ENCODE results near the gene GNAI1. TPM values are rescaled to one million over a fixed set of nuclear protein-coding genes. Genes with fewer than 3 reads are reported as not detected.

The GNAI1 gene
- total and polyA plus RNA-seq, 2 of the 13 experiments (the other 11 are each of a cell fraction or from before 2014, with no cell fraction given), result 3.5 to 5.7 TPM

DNA sequence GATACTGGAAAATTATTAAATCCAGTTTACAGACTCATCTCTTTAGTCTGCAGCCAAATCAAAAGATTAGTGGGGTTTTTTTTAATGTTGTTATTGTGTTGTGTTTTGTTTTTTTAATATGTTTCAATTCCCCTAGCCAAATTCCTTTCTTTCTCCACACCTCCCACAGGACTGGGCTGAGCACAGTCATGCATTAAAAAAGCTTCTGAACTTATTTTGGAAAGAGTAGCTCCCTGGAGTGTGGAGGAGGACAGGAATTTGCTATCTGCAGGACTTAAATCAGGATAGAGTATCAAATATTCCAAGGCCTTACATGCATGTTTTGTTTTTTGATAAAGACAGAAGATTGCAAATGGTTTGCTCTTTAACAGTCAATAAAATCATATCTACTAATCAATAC, 90.7 kb downstream of the GNAI1 start:
- Histone ChIP-seq H3K9me3 (ENCODE audit: low read length) (no peaks in the 10 kb centered on the region), H3K79me2 (ENCODE audit: insufficient read depth, low read length) (no peaks in the 10 kb centered on the region), H3K4me3 (replicated peaks in 1 of 3; ENCODE audit: insufficient read depth in 1 of 3, low read depth in 2 of 3, low read length in 3 of 3) (no peak overlapping the region), H3K4me1 (ENCODE audit: insufficient read depth, low read length) (peaks cover 6% of the 10 kb centered on the region; the same call in 1 of the 2 replicates), H3K4me2 (ENCODE audit: low read depth, low read length) (no peak overlapping the region), H2AFZ (ENCODE audit: low read length) (no peak overlapping the region), H3K27me3 (ENCODE audit: control insufficient read depth in 1 of 2, insufficient read depth in 2 of 2, low read length in 2 of 2) (no peaks in the 10 kb centered on the region), H3K36me3 (replicated peaks in 1 of 2; ENCODE audit: control insufficient read depth in 1 of 2, insufficient read depth in 2 of 2, low read length in 2 of 2) (no peaks in the 10 kb centered on the region), H3K27ac (ENCODE audit: extremely low read length, insufficient read depth, low read length) (no peak overlapping the region), H4K20me1 (ENCODE audit: insufficient read depth, low read length) (no peaks in the 10 kb centered on the region), H3K9ac (ENCODE audit: insufficient read depth, low read depth, low read length) (no peak overlapping the region)
- ATAC-seq (no peak), FAIRE-seq (no peak), DNase-seq (ENCODE audit: low spot score) (no peak)
- in situ Hi-C loops (cut with HindIII; ENCODE audit: extremely low pct_ligation_motif_present, low pct_unique_long_range_greater_than_20kb) (no loop called here), intact Hi-C loops (cut with micrococcal nuclease; ENCODE audit: unreplicated experiment) (no loop called here)
- CTCF ChIA-PET (ENCODE audit: low intra/inter-chr PET ratio, low total read pairs), result no interaction called here
- TF ChIP-seq ZNF850 (CRISPR knock-in tag; conservative IDR thresholded peaks at IDR 0.05) (no peak), TAF15 (IDR thresholded peaks at IDR 0.05; ENCODE audit: low read depth, low read length, poor library complexity, severe bottlenecking) (no peak), ZFP41 (CRISPR knock-in tag; IDR thresholded peaks at IDR 0.05; ENCODE audit: borderline replicate concordance) (no peak), KMT2B (CRISPR knock-in tag; IDR thresholded peaks at IDR 0.05) (no peak), ZNF737 (CRISPR knock-in tag; IDR thresholded peaks at IDR 0.05; ENCODE audit: borderline replicate concordance) (no peak)
- no TSS peak for BruUV-seq (replicated peaks)
- POLR2A ChIA-PET, result no interaction called here

DNA sequence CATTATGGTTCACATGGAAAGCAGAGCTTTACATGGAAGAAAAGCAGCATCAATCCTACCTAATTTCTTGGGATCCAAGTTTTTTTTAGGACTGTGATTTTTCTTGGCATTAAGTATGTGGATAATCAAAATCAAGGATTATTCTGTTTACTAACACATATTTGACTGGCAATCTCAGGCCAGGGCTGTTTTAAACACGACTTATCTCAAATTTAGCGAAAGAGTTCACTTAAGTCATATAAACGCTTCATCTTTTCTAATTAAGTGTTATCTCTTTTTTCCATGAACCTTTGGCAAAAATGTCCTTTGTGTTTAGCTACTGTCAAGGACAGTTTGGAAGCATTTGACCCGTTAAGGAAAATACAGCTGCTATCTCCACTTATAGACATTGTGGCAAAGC, 92.0 kb downstream of the GNAI1 start:
- Histone ChIP-seq H2AFZ (ENCODE audit: low read length) (no peak overlapping the region), H3K9me3 (ENCODE audit: low read length) (no peaks in the 10 kb centered on the region), H3K4me1 (ENCODE audit: insufficient read depth, low read length) (peaks cover 6% of the 10 kb centered on the region; the same call in 1 of the 2 replicates), H4K20me1 (ENCODE audit: insufficient read depth, low read length) (no peaks in the 10 kb centered on the region), H3K79me2 (ENCODE audit: insufficient read depth, low read length) (no peaks in the 10 kb centered on the region), H3K4me2 (ENCODE audit: low read depth, low read length) (no peak overlapping the region), H3K36me3 (replicated peaks in 1 of 2; ENCODE audit: control insufficient read depth in 1 of 2, insufficient read depth in 2 of 2, low read length in 2 of 2) (no peaks in the 10 kb centered on the region), H3K4me3 (replicated peaks in 1 of 3; ENCODE audit: insufficient read depth in 1 of 3, low read depth in 2 of 3, low read length in 3 of 3) (no peak overlapping the region), H3K27me3 (ENCODE audit: control insufficient read depth in 1 of 2, insufficient read depth in 2 of 2, low read length in 2 of 2) (no peaks in the 10 kb centered on the region), H3K9ac (ENCODE audit: insufficient read depth, low read depth, low read length) (no peak overlapping the region), H3K27ac (ENCODE audit: extremely low read length, insufficient read depth, low read length) (no peak overlapping the region)
- no peak for ATAC-seq
- CTCF ChIA-PET (ENCODE audit: low intra/inter-chr PET ratio, low total read pairs), result no interaction called here
- 54% methylated on average over 4 of the region's 4 CpGs for WGBS (ENCODE audit: low lambda C conversion rate)
- intact Hi-C loops (cut with micrococcal nuclease; ENCODE audit: unreplicated experiment) (no loop called here), in situ Hi-C loops (cut with HindIII; ENCODE audit: extremely low pct_ligation_motif_present, low pct_unique_long_range_greater_than_20kb) (no loop called here)
- POLR2A ChIA-PET, result no interaction called here
- no peak for DNase-seq (ENCODE audit: low spot score)
- TF ChIP-seq, protein P1, sequence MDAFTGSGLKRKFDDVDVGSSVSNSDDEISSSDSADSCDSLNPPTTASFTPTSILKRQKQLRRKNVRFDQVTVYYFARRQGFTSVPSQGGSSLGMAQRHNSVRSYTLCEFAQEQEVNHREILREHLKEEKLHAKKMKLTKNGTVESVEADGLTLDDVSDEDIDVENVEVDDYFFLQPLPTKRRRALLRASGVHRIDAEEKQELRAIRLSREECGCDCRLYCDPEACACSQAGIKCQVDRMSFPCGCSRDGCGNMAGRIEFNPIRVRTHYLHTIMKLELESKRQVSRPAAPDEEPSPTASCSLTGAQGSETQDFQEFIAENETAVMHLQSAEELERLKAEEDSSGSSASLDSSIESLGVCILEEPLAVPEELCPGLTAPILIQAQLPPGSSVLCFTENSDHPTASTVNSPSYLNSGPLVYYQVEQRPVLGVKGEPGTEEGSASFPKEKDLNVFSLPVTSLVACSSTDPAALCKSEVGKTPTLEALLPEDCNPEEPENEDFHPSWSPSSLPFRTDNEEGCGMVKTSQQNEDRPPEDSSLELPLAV (CRISPR knock-in tag; conservative IDR thresholded peaks at IDR 0.05; ENCODE audit: low read depth), result no peak
- no peak for TF ChIP-seq EED (CRISPR knock-in tag; IDR thresholded peaks at IDR 0.05)
- no peak for TF ChIP-seq ZNF451 (CRISPR knock-in tag; IDR thresholded peaks at IDR 0.05)
- TF ChIP-seq ZNF33A (CRISPR knock-in tag; IDR thresholded peaks at IDR 0.05; ENCODE audit: borderline replicate concordance), result no peak
- no peak for TF ChIP-seq YEATS2 (CRISPR knock-in tag; IDR thresholded peaks at IDR 0.05; ENCODE audit: borderline replicate concordance)
- TF ChIP-seq, protein P2, sequence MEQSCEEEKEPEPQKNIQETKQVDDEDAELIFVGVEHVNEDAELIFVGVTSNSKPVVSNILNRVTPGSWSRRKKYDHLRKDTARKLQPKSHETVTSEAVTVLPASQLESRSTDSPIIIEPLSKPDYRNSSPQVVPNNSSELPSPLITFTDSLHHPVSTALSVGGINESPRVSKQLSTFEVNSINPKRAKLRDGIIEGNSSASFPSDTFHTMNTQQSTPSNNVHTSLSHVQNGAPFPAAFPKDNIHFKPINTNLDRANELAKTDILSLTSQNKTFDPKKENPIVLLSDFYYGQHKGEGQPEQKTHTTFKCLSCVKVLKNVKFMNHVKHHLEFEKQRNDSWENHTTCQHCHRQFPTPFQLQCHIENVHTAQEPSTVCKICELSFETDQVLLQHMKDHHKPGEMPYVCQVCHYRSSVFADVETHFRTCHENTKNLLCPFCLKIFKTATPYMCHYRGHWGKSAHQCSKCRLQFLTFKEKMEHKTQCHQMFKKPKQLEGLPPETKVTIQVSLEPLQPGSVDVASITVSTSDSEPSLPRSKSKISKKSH (CRISPR knock-in tag; IDR thresholded peaks at IDR 0.05; ENCODE audit: borderline replicate concordance), result no peak
- BruUV-seq (replicated peaks), result no TSS peak
- FAIRE-seq, result no peak
